ENCODE data around the gene SCTR.

The SCTR gene

GRCh38 chr2:119440501-119440870 lies 83.8 kb downstream of the SCTR start:
- DNase-seq: no peak

- no peak for DNase-seq
These were observed 84.4 kb downstream of the SCTR start for GRCh38 chr2:119439574-119440500.

- no peak for DNase-seq
These were observed 85.5 kb downstream of the SCTR start for GRCh38 chr2:119438726-119439284.

DNA sequence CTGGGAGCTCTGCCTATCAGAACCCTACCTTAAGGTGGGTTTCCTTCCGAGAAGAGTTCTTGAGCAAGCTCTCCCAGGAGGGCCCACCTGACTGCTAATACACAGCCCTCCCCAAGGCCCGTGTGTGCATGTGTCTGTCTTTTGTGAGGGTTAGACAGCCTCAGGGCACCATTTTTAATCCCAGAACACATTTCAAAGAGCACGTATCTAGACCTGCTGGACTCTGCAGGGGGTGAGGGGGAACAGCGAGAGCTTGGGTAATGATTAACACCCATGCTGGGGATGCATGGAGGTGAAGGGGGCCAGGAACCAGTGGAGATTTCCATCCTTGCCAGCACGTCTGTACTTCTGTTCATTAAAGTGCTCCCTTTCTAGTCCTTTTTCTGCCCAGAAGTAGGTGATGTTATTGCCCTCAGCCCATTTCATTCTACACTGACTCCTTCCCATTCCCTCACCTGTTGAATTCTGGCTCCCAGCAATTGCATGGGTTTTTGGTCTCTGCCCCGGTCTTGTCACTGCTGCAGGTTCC lies 86.1 kb downstream of the SCTR start:
- no peak for DNase-seq

DNA sequence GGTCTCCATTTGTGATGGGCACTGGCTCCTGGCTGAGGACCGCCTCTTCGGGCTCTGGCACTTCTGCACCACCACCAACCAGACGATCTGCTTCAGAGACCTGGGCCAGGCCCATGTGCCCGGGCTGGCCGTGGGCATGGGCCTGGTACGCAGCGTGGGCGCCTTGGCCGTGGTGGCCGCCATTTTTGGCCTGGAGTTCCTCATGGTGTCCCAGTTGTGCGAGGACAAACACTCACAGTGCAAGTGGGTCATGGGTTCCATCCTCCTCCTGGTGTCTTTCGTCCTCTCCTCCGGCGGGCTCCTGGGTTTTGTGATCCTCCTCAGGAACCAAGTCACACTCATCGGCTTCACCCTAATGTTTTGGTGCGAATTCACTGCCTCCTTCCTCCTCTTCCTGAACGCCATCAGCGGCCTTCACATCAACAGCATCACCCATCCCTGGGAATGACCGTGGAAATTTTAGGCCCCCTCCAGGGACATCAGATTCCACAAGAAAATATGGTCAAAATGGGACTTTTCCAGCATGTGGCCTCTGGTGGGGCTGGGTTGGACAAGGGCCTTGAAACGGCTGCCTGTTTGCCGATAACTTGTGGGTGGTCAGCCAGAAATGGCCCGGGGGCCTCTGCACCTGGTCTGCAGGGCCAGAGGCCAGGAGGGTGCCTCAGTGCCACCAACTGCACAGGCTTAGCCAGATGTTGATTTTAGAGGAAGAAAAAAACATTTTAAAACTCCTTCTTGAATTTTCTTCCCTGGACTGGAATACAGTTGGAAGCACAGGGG lies 87.1 kb downstream of the SCTR start:
- no peak for DNase-seq

- DNase-seq: no peak
These were observed 88.4 kb downstream of the SCTR start for GRCh38 chr2:119435953-119436297.

DNA sequence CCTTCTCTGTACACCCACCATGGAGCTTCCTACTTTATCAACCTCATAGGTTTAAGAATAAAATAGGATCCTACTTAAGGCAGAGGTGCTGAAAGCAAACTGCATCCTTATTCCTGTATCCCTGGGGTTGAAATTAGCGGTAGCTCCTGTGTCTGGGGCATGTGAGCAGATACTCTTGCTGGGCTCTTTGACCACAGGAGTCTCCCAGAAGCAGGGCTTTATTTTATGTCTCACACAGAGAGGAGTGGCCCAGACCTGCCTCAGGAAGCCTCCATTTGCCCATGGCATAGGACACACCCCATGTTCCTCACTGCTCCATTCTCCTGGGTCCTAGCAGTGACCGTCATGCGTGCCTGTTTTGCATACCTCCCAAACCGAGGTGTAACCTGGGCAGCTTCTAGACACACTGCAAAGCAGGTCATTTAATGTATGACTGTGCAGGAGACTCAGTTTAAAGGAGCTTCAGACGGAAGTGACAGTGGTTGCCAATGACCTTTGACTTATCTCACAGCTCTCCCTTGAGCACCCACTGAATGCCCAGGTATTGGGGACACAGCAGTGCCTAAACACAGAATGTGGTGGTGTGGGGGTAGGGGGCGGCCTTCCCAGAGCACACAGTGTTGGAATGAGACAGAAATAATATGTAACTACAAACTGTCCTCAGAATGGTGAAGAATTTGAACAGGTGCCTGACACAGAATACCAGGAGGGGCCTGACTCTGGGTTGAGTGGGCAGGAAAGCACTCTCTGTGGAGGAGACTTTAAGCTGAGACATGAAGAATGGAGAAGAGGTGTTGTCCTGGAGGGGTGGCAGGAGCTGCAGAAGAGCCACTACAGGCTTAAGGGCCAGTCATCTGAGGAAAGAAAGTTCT lies 89.0 kb downstream of the SCTR start:
- DNase-seq: no peak

DNA sequence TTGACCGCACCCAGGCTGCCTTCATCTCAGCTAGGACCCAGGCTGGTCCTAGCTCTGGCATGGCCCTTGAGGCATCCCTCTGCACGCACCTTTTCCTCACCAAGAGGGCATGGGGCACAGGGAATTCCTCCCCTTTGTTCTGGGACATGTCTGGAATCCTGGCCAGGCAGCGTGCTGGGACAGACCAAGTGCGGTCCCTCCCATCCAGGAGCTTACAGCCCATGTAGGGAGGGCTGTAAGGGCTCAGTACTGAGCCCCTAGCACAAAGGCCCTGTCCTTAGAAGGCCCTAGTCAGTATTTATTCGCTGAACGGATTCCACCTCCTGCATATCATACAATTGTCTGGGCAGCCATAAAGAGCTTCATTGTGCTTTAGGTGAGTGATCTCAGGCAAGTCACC lies 89.6 kb downstream of the SCTR start:
- no peak for DNase-seq

- no peak for DNase-seq
These were observed 90.5 kb downstream of the SCTR start for GRCh38 chr2:119433636-119434327.

- DNase-seq: no peak
These were observed 91.3 kb downstream of the SCTR start for GRCh38 chr2:119432851-119433522.

GRCh38 chr2:119431976-119432850 lies 92.1 kb downstream of the SCTR start:
- DNase-seq: no peak

DNA sequence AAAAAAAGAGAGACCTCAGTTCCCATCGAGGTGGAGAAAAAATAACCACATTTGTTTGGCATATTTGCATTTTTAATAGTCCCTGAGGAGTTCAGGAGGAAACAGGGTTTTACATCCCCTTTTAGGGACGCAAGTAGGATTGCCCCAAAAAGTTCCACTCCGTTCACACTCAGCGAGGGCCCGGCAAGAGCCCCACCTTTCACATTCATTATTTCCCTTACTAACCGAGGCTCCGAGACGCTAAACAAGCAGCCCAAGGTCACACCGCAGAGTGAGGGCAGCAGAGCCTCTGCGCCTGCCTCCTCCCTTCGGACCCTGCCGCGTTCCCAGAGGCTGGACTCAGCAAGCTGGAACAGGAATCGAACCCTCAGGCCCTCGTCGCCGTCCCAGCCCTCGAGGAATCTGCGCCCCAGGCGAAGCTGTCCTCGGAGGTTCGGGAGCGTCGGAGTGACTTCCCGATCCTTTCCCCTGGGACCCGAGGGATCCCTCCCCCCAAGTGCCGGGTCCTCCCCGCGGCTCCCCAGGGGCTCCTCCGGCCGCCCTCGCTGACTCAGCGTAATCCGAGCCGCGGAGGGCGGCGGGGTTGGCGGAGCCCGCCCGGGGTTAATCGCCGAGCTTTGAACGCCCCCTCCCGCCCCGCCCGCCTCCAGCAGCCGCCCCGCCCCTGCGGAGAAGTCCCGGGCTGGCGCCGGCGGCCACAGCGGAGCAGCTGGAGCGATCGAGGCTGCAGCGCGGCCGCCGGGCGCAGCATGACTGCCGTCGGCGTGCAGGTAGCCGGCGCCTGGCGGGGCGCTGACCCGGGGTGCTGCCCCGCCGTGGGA lies 92.9 kb downstream of the SCTR start, which contains the start of gene TMEM37:
Gene TMEM37, plus strand, starts transcription at position 700 of the 821 bp plus-strand sequence. Its CDS starts 50 bp downstream, at position 750.
- no peak for DNase-seq

GRCh38 chr2:119430023-119430498 lies 94.2 kb downstream of the SCTR start:
- no peak for DNase-seq

DNA sequence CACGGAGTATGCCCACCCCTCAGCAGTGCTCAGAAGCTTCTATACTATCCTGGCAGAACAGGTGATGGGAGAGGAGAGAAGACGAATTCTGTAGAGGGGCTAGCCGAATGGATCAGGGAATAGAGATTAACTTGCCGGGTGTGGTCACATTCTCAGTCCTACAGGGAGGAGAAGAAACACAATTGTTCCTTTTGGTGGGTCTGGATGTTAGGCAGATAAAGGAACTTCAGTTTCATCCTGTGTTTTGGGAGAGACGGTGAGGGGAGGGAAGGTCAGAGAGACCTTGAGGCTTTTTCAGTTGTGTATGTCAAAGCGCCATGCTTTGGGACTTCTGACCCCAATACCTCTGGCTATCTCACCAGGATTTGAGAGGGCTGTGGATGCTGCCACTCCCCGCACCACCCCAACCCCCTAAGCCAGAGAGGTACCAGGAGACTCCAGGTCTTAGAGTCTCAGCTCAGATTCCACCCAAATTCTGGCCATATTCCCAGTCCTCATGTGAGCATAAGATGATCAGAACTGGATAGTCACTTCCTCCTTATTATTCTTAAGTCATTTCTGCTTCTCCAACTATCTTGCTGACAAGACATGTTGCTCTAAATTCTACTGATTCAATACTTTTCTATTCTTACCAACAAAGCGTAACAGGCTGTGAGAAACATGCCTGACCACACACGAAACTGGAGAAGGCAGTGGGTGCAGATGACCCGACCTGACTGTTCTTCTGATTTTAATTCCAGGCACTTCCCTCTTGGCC lies 94.9 kb downstream of the SCTR start:
- no peak for DNase-seq

GRCh38 chr2:119428488-119429224 lies 95.6 kb downstream of the SCTR start:
- DNase-seq: no peak

DNA sequence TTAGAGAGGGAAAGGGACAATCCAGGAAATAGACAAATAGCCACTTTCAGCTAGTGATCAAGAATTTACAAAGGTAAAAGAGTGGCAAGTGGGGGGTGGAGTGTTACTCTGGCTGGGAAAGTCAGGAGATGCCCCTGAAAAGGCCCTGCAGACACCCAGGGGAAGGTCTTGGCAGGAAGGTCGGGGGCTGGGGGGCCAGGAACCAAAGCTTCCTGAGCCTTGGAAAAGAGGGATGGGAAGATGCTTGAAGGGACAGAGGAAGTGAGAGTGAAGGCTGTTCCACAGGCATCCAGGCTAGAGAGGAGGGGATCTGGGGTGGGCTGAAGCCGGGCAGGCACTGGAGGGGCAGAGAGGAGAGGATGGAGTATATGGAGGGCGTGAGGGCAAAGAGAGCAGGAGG lies 96.5 kb downstream of the SCTR start:
- DNase-seq: no peak

GRCh38 chr2:119426801-119427395 lies 97.4 kb downstream of the SCTR start:
- DNase-seq: no peak

All from activated gamma-delta T cell (primary cell).